CMK (cell line): ENCODE results near the gene BLOC1S4.

Experiments
- DNase-seq: peaks from one replicate; pipeline ENCODE4 v3.0.0-alpha.2; 2010; ENCODE audit warnings: low read depth

Gene BLOC1S4

DNA sequence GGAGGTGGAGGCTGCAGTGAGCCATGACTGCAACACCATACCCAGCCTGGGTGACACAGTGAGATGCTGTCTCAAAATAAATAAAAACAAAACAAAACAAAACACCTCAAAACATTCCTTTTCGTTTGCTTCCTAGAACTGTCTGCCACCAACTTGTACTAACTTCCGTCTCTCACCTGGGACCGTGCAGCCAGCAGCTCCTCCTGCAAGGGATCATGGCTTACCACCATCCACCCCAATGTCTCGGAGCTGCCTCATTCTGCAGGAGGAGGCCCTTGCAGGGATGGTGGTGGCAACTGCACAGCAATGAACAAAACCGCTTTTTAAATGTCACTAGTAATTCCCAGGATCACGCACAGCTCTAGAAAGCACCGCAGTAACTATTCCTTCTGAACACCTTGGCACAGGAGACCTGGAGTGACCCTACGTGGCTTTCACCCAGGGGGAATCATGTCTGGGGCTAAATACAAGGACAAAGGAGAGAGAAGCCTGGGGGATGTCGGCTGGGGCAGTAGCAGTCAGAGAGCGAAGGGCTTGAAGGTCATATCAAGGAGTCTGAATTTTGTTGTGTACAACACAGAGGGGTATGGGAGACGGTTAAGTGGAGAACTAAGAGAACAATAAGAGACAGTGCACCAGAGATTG is 49.1 kb downstream of the BLOC1S4 start:
- DNase-seq: no peak

DNA sequence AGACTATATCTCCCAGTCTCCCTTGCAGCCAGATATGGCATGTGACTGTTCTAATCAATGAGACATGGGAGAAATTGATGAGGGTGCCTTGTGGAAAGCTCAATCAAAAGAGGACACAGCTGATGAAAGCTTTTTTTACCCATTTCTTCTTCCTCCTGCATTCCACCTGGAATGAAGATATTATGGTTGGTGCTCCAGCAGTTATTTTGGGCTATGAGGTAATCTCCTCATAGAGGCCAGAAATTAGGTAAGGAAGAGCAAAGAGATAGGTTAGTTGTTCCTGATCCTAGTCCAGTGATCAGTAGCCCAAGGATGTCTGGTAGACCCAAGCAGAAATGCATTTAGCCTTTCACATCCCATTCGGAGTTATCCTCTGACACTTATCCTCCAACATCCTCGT is 49.7 kb downstream of the BLOC1S4 start:
- no peak for DNase-seq
